ENCODE data around the gene SEPTIN7. TPM values are rescaled to one million over a fixed set of nuclear protein-coding genes. Genes with fewer than 3 reads are reported as not detected.
A peak's percentile ranks its signal among the peaks of the same experiment; 100 is the strongest.

The SEPTIN7 gene
- total RNA-seq, 2 experiments from 2014 or later: 231 to 235 TPM

- TF ChIP-seq, protein P1, sequence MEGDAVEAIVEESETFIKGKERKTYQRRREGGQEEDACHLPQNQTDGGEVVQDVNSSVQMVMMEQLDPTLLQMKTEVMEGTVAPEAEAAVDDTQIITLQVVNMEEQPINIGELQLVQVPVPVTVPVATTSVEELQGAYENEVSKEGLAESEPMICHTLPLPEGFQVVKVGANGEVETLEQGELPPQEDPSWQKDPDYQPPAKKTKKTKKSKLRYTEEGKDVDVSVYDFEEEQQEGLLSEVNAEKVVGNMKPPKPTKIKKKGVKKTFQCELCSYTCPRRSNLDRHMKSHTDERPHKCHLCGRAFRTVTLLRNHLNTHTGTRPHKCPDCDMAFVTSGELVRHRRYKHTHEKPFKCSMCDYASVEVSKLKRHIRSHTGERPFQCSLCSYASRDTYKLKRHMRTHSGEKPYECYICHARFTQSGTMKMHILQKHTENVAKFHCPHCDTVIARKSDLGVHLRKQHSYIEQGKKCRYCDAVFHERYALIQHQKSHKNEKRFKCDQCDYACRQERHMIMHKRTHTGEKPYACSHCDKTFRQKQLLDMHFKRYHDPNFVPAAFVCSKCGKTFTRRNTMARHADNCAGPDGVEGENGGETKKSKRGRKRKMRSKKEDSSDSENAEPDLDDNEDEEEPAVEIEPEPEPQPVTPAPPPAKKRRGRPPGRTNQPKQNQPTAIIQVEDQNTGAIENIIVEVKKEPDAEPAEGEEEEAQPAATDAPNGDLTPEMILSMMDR (IDR thresholded peaks at IDR 0.05): no peak
- Mint-ChIP-seq H3K9me3 (no peaks in the 10 kb centered on the region), H3K27me3 (no peaks in the 10 kb centered on the region), H3K4me3 (peak overlapping the region; percentile 98), H3K36me3 (ENCODE audit: low read depth) (peaks cover 27% of the 10 kb centered on the region), H3K4me1 (ENCODE audit: low read depth) (peaks cover 45% of the 10 kb centered on the region), H3K27ac (peak overlapping the region; percentile 99)
- POLR2A ChIA-PET: interaction anchor here (0.6 to 6.8 kb wide), 6 partner anchors 9 to 117 kb away, joined by 3 to 65 read pairs (median 3); partner anchors contain the start of gene HERPUD2
- peak; percentile 50 for DNase-seq
- intact Hi-C loops (cut with micrococcal nuclease): loop anchor here (5.0 kb wide), 3 partner anchors 75 to 110 kb away; no protein-coding TSS in a partner anchor
- ATAC-seq: no peak
- CTCF ChIA-PET: interaction anchor here (0.8 to 2.8 kb wide), 6 partner anchors 11 to 111 kb away, joined by 3 to 8 read pairs (median 3); no protein-coding TSS in a partner anchor
These were observed 1.8 kb downstream of the SEPTIN7 start for GRCh38 chr7:35802649-35803048.

DNA sequence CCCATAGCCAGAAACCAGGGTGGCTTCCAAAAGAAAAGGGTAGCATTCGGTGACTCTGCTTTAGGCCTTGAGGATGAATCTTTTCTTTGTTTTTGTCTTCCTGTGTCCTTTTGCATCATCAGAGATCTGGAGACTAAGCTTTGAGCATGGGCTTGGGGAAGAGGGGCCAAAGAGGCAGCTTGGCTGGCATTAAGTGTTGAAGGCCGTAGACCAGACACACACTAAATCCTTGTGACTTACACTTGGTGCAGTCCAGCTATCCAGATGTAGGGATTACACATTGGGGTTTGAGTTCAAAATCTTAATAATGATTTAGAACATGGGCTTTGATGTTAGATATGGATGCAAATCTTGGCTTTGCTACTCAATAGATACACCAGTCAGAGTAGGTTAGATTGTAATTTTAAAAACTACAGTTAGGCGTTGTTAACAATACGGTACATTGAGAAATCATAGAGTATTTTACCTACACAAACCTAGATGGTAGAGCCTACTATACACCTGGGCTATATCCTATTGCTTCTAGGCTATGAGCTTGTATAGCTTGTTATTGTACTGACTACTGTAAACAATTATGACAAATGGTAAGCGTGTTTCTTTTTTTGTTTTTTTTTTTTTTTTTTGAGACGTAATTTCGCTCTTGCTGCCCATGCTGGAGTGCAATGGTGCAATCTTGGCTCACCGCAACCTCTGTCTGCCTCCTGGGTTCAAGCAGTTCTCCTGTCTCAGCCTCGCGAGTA is 3.5 kb downstream of the SEPTIN7 start:
- peaks cover 42% of the 10 kb centered on the region for H3K36me3 Mint-ChIP-seq (ENCODE audit: low read depth)
- intact Hi-C loops (cut with micrococcal nuclease): loop anchor here (5.0 kb wide), 3 partner anchors 77 to 112 kb away; no protein-coding TSS in a partner anchor
- no peak for ATAC-seq
- ChIA-PET CTCF (interaction anchor here (1.3 to 1.7 kb wide), 3 partner anchors 27 to 105 kb away, joined by 3 to 6 read pairs (median 3); no protein-coding TSS in a partner anchor), POLR2A (interaction anchor here (1.3 to 6.8 kb wide), 4 partner anchors 10 to 109 kb away, joined by 3 to 65 read pairs (median 4); partner anchors contain the start of gene HERPUD2)
- no peak for DNase-seq
- H3K27ac Mint-ChIP-seq: peak overlapping the region; percentile 33
- H3K27me3 Mint-ChIP-seq: no peaks in the 10 kb centered on the region
- H3K4me3 Mint-ChIP-seq: peak overlapping the region; percentile 32
- H3K9me3 Mint-ChIP-seq: peaks cover 2% of the 10 kb centered on the region
- TF ChIP-seq, protein P1 (IDR thresholded peaks at IDR 0.05): no peak
- H3K4me1 Mint-ChIP-seq (ENCODE audit: low read depth): peaks cover 60% of the 10 kb centered on the region

DNA sequence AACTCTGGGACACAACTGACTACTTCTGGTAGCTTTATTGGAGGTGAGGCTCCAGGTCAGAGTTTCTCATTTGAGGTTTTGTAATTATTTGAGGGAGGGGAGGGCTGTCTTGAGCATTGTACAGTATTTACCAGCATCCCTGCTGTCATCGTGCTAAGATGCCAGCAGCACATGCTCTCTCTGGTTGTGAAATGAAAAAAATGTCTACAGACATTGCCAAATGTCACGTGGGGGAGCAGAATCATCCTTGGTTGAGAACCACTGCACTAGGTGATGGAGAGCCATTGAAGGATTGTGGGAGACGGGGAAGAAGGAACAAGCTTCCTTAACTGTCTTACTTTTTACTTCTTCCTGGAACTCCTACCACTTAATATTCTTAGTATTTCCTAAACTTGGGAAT is 5.0 kb downstream of the SEPTIN7 start:
- CTCF ChIA-PET: interaction anchor here (0.9 kb wide), 1 partner anchor 19 kb away, joined by 3 read pairs; no protein-coding TSS in a partner anchor
- no peak overlapping the region for H3K4me3 Mint-ChIP-seq
- POLR2A ChIA-PET: interaction anchor here (2.0 to 6.8 kb wide), 2 partner anchors 83 to 111 kb away, joined by 5 to 65 read pairs; partner anchors contain the start of gene HERPUD2
- peaks cover 72% of the 10 kb centered on the region for H3K4me1 Mint-ChIP-seq (ENCODE audit: low read depth)
- DNase-seq (peak; percentile 11), ATAC-seq (no peak)
- H3K27me3 Mint-ChIP-seq: no peaks in the 10 kb centered on the region
- intact Hi-C loops (cut with micrococcal nuclease): no loop called here
- peaks cover 54% of the 10 kb centered on the region for H3K36me3 Mint-ChIP-seq (ENCODE audit: low read depth)
- H3K27ac Mint-ChIP-seq: peak overlapping the region; percentile 30
- peaks cover 5% of the 10 kb centered on the region for H3K9me3 Mint-ChIP-seq
- TF ChIP-seq, protein P1 (IDR thresholded peaks at IDR 0.05): no peak

- peaks cover 28% of the 10 kb centered on the region for H3K9me3 Mint-ChIP-seq
- ATAC-seq (no peak), DNase-seq (no peak)
- CTCF ChIA-PET: no interaction called here
- intact Hi-C loops (cut with micrococcal nuclease): no loop called here
- no peaks in the 10 kb centered on the region for H3K27me3 Mint-ChIP-seq
- POLR2A ChIA-PET: interaction anchor here (0.9 kb wide), 1 partner anchor 15 kb away, joined by 4 read pairs; the partner anchor contains the start of gene SEPTIN7
- peaks cover 78% of the 10 kb centered on the region for H3K4me1 Mint-ChIP-seq (ENCODE audit: low read depth)
- TF ChIP-seq, protein P1 (IDR thresholded peaks at IDR 0.05): no peak
- peak overlapping the region; percentile 47 for H3K27ac Mint-ChIP-seq
- peaks cover 56% of the 10 kb centered on the region for H3K36me3 Mint-ChIP-seq (ENCODE audit: low read depth)
- no peak overlapping the region for H3K4me3 Mint-ChIP-seq
These were observed 15.7 kb downstream of the SEPTIN7 start for GRCh38 chr7:35816514-35816913.

GRCh38 chr7:35817181-35817580 is 16.3 kb downstream of the SEPTIN7 start:
- H3K36me3 Mint-ChIP-seq (ENCODE audit: low read depth): peaks cover 57% of the 10 kb centered on the region
- ATAC-seq (peak; percentile 43), DNase-seq (no peak)
- intact Hi-C loops (cut with micrococcal nuclease): no loop called here
- H3K4me1 Mint-ChIP-seq (ENCODE audit: low read depth): peaks cover 75% of the 10 kb centered on the region
- ChIA-PET CTCF (no interaction called here), POLR2A (no interaction called here)
- TF ChIP-seq, protein P1 (IDR thresholded peaks at IDR 0.05): no peak
- H3K27me3 Mint-ChIP-seq: no peaks in the 10 kb centered on the region
- H3K27ac Mint-ChIP-seq: peak overlapping the region; percentile 47
- H3K4me3 Mint-ChIP-seq: no peak overlapping the region
- H3K9me3 Mint-ChIP-seq: peaks cover 28% of the 10 kb centered on the region

Measured in activated CD8-positive, alpha-beta T cell treated with anti-CD3 and anti-CD28 coated beads for 36 hours (primary cell).